Esophagus mucosa (tissue), 1 donor: ENCODE measurements around the gene PNPLA2. TPM values are rescaled to one million over a fixed set of nuclear protein-coding genes. Genes with fewer than 3 reads are reported as not detected.

ENCODE experiments used
- ATAC-seq: fragments of 200-7000 bp; cut with Tn5 transposase; one replicate; pipeline ENCODE4 v1.9.1; 2020
- total RNA-seq: library from RNA; stranded (reverse); gene quantifications from one replicate; pipeline ENCODE4 v1.2.4, GENCODE V29; 2023
- donor health status: DM: yes; HTN: yes; CAD: no.

Gene PNPLA2
- total RNA-seq, 1 donor from 2014 or later: 24.5 TPM

DNA sequence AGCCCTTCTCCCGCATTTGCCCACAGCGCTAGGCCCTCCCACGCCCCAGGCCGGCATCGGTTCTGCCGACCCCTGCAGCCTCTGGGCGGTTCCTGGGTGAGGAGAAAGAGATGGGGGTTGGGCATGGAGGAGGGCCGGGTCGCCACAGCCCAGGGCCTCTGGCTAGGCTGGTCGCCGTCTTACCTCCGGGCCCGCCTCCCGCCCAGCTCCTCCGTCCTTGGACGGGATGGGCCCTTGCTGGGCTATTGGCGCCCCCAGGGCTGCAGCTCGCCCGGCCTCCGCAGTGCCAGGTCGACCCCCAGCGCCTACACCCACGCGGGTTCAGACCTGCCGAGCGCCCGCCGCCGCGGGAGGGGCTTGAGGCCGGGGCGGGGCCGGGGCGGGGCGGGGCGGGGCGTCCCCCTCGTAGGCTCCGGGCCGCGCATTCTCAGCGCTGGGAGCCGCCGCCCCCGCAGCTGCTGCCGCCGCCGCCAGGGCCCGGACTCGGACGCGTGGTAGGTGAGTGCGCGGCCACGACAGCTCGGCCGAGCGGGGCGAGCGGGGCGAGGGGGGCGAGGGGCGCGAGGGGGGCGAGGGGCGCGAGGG, 13.9 kb downstream of the PNPLA2 start, which contains the start of gene CD151:
CD151 (plus strand) TSS at position 424 of the 585 bp plus-strand sequence. CDS start 3,118 bp downstream, outside the sequence.
- ATAC-seq: peak; percentile 6

DNA sequence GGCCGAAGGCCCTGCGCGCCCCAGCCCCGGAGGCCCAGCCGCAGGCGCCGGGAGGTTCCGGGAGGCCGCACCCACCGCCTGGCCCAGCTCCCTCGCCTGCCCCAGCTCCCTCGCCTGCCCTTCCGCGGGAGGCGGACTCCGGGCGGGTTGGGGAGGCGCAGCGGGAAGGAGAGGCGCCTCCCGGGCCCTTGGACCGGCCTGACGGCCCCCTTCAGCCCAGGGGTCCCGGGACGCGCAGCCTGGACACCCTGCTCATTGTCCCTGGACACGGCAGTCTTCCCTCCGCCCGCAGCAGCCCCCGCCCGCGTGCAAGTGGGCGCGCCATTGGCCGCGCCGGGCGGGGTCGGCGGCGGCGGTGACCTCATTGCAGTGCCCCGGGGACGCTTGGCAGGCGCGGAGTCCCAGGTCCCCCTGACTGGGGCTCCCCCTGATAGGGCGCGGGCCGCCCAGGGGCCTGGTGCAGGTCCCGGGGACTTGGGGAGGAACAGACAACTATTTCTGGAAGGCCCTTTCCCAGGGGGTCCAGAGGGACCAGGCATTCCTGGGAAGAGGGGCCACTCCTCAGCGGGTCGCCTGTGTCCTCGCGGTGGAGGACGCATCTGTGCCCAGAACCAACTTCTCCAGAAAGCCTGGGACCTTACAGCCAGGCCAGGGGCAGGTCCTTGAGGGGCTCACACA, 14.5 kb downstream of the PNPLA2 start:
- peak; percentile 18 for ATAC-seq

DNA sequence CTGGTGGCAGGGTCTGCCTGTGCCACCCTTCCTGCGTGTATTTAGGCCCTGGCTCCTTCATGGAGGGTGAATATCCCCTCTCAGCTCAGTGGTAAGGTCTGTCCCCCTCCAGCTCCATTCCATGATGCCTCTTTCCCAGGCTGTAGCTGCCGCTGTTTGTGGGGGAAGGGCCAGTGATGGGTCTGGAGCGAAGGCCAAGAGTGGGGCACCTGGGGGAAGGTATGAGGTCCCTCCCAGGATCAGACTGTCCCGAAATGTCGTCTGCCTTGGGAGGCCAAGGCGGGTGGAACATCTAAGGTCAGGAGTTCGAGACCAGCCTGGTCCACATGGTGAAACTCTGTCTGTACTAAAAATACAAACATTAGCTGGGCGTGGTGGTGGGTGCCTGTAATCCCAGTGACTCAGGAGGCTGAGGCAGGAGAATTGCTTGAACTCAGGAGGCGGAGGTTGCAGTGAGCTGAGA, 15.2 kb downstream of the PNPLA2 start:
- no peak for ATAC-seq

DNA sequence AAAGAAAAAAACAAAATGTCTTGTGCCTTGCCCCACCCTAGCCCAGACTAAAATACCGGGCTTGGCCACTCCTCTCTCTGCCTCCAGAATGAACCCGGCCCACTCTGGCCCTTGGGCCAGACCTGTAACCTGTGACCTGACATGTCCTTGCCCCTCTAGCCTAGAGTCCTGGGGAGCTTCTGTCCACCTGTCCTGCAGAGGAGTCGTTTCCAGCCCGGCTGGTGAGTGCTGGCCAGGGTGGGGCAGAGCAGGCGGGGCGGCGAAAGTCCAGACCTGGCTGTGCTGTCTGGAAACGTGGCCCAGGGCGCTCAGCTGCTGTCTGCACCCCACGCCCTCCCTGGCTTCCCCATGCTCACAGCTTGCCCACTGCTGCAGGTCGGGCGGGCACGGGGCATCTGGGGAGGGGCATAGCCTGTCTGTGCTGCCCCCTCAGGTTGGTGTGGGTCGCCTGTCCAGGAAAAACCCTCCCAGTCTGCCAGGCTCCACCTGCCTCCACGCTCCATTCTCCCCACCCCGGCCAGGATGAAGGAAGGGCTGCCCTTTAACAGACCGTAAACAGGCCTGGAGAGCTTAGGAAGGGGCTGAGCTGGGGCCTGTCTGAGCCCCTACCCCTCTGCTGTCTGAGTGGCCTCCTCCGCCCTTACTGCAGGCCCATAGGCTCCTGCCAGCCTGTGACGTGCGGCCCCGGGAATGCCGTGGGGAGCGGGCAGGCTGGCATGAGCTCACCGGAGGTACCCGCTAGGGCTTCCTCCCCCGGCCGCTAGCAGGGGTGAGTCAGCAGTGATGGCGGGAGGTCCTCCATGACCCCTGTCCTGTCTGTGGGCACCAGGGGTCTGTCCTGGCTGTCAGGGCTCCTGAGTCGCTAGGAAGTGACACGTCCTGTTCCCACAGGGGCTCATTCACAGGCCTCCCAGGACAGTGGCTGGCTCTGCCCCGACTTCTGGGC, 15.9 kb downstream of the PNPLA2 start:
- peak; percentile 65 for ATAC-seq

DNA sequence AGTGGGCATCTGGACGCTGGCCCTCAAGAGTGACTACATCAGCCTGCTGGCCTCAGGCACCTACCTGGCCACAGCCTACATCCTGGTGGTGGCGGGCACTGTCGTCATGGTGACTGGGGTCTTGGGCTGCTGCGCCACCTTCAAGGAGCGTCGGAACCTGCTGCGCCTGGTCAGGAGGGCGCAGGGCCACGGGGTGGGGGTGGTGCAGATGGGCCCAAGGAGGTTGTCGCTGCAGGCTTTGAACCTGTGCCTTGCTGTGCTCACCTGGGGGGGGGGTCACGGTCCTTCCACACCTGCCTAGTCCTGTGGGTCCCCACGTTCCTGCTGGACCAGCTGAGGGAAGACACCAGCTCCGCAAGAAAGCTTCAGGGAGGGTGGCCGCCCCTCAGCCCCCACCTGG, 17.6 kb downstream of the PNPLA2 start:
- no peak for ATAC-seq

DNA sequence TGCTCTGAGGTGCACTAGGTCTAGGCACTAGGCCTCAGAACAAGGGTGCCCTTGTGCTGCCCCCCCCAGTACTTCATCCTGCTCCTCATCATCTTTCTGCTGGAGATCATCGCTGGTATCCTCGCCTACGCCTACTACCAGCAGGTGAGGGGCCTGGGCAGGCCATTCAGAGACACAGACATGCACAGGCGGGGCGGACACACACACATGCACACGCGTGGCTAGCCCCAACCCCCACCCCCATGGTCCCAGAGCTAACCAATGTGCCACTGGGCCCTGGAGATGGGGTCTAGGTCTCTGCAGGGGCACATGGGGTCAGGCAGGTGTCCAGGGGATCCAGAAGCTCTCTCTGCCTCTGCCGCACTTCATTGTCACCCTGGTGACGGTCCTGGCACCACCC, 18.0 kb downstream of the PNPLA2 start:
- no peak for ATAC-seq

DNA sequence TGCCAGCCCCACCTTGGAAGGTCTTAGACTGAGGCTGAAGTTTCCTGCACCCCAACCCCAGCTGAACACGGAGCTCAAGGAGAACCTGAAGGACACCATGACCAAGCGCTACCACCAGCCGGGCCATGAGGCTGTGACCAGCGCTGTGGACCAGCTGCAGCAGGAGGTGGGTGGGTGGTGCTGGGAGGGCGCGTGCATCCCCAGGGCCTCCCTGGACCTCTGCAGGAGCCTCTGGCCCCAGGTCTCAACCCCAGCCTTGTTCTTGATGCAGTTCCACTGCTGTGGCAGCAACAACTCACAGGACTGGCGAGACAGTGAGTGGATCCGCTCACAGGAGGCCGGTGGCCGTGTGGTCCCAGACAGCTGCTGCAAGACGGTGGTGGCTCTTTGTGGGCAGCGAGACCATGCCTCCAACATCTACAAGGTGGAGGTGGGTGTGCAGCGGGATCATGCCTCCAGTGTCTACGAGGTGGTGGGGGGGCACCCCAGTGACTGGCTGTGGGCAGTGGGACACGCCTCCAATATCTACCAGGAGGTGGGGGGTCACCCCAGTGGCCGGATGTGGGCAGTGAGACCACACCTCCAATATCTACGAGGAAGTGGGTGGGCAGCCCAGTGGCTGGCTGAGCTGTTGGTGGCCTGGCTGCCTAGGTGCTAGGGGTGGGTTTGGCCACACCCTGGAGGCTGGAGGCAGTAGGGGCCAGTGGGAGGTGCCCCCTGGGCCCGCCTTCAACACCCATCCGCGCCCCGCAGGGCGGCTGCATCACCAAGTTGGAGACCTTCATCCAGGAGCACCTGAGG, 18.7 kb downstream of the PNPLA2 start:
- no peak for ATAC-seq

DNA sequence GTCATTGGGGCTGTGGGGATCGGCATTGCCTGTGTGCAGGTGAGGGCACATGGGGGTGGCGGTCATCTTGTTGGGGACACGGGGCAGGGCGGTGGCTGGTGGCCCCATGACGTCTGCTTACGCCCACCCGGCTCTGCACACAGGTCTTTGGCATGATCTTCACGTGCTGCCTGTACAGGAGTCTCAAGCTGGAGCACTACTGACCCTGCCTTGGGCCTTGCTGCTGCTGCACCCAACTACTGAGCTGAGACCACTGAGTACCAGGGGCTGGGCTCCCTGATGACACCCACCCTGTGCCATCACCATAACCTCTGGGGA, 19.2 kb downstream of the PNPLA2 start:
- no peak for ATAC-seq

DNA sequence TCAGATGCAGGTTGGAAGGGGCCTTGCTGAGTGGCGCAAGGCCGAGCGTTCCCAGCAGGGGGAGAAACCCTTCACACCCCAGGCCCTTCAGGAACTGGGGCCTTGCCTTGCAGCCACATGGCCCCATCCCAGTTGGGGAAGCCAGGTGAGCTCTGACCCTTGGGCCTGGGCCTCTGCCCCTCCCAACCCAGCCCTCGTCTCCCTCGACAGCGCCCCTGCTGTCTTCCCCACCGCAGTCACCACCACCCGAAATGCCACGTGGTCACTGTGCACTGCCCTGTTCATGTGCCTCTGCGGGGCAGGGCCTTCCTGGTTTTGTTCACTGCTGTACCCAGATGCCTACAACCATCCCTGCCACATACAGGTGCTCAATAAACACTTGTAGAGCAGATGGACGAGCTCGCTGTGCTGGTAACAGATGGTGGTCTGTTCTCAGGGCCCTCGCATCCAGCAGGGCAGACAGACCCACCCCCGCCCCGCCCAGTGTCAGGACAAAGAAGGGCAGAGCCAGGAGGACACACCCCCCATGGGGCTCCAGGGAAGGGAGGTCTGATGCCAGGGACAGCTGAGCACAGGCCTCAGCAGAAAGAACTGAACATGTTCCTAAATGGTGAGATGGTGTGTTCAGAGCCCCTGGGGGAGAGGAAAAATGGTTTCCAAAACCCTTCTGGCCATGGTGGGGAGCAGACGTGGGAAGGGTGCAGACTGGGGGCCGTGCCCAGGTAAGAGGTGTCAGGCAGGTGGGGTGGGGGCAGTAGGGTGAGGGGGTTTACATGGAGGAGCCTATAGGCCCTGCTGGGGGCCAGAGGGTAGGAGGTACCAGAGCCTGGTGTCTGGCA, 19.9 kb downstream of the PNPLA2 start:
- ATAC-seq: no peak

DNA sequence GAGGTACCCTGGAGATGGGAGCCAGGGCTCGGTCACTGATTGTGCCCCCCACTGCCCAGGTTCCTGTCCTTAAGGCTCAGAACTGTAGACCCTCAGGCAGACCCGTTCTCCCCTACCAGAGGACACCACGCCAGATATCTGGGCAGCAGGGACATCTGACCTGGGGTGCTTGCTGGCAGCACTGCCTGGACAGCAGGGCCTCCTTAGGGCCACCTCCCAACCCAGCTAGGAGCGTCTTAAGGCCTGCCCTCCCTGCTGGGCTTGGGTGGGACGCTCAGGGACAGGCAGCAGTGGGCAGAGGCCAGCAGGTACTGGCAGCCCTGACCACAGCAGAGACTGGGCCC, 20.5 kb downstream of the PNPLA2 start:
- no peak for ATAC-seq

DNA sequence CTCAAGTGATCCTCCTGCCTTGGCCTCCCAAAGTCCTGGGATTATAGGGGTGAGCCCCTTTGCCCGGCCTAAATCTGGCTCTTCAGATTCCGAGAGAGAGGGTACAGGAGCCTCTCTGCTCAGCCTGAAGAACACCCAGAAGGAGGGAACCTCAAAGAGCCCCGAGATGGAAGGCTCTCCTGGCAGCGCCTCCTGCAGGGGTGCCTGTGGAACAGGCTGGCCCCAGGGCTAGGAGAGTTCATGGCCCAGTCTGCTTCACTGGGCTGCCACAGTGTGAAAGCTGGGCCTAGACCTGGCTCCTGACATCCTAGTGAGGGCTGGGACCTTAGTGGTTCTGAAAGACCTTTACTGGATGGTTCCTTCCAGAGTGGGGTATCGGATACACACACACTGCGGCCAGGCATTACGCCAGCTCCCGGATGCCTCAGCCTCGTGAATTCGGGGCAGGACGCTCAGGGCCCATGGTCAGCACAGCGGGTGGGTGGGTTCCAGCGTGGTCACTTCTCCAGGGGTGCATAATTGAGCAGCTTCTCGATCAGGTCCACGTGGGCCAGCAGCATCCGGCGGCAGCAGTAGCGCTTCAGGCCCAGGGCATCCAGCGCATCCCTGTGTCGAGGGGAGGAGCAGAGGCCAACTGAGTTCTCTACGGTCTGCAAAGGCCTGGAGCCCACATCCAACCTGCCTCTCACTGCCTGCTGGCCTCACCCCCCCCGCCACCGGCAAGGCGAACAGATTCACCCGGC, 21.3 kb downstream of the PNPLA2 start:
- no peak for ATAC-seq

DNA sequence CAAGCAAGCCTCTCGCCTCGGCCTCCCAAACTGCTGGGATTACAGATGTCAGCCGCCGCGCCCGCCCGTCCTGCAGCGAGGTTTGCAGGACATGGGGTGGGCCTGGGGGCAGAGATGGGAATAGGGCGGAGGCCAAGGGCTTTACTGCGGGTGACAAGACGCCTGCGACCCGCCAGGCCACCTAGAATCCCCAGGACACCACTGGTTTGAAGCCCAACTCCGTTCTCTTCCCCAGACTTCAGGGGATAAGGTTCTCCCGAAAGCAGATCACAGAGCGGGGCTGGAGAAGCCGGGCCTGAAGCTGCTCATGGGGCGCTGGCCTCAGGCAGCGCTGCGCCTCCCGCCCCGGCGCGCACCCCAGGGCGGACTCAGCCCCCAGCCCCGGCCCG, 23.3 kb downstream of the PNPLA2 start:
- no peak for ATAC-seq

DNA sequence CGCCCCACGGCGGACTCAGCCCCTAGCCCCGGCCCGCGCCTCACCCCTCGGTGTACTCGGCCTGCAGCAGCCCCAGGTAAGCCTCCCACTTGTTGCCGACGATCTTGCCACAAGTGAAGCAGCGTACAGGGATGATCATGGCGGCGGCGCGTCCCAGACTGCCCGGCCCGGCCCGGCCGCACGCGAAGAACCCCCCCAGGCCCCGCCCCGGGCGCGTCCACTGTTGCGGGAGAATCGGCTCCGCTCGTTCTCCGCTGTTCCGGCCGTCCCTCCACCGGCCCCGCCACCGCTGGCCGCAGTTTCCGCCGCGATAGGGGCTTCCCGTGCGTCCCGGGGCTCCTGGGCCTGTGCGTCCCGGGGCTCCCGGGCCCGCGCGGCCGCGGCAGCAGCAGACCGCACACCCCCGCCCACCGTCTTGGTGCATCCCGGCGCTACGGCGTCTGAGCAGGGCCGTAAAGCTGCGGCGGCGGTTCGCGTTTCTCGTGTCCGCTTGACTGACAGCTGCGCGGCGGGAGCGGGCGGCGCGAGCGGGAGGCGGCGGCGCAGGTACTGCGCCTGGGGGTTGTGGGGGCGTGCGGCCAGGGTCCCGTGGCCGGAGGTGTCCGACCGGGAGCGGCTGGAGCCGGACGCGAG, 23.8 kb downstream of the PNPLA2 start, which contains the start of the genes POLR2L and TSPAN4:
POLR2L (minus strand) TSS at position 160 of the 633 bp plus-strand sequence; CDS start at position 139, 21 bp downstream.
TSPAN4 (plus strand) TSS at position 483 of the 633 bp plus-strand sequence. CDS start 7,453 bp downstream, outside the sequence.
- peak; percentile 66 for ATAC-seq

DNA sequence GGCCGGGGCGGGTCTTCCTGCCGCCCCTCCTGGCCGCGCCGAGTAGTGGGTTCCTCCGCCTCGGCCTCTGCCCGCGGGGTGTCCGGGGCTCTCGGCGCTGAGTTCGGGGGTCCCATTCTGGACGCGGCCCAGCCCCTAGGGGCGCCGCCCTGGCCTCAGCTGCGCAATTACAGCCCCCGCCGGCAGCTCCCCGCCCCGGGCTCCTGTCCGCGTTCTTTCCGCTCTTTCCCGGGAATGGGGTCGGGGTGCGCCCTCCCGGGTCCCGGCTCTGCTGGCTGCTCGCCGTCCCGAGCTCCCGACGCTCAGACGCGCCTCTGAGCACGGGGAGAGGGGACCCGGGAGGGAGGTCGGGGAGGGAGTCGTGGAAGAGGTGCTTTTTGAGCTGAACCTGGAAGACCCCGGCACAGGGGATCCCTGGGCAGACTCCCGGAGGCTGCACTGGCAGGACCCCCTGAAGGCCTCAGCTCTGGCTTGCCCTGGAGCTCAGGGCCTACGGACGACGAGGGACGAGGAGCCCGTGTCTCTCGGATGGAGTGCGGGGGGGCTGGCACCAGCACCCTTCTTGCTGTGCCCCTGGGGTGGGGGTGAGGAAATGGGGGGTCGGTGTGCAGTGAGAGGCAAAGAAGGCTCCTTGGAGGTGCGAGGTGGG, 24.5 kb downstream of the PNPLA2 start:
- ATAC-seq: no peak

DNA sequence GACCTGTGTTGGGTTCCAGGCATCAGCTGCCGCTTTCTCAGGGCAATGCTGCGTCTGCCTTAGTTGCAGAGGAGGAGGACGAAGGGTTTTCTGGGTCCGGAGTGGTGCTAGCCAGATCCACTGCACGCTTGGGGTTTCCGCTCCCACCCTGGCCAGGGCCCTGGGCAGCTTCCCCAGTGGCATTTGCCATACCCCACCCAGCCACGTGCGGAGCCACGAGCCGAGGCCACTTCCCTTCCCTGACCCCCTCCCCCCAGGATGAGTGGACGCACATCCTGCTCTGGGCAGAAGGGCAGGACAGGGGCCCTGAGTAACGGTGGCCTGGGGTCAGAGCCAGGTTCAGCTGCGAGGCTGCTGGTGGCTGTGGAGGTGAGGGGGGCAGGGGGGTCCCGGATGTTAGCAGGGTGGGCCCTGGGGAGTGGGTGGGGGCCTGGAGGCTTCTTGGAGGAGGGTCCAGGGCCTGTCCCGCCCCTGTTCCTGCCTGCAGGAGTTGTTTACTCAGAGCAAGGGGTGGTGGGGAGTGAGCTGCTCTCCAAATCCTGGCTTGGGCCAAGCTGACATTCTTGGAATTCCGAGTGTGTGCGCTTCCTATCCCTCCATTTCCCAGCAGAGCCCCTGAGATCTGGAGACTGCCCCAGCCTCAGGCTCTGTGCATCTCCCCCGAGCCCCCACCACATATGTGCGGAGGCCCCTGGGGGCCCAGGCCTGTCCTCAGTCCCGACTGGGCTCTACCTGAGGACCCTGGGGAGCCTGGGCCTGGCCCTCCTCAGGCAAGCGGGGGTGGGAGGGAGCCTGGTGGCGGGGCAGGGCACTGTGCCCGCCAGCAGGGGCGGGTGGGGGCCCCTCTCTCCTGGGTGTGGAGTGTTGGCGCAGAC, 25.3 kb downstream of the PNPLA2 start:
- peak; percentile 19 for ATAC-seq

DNA sequence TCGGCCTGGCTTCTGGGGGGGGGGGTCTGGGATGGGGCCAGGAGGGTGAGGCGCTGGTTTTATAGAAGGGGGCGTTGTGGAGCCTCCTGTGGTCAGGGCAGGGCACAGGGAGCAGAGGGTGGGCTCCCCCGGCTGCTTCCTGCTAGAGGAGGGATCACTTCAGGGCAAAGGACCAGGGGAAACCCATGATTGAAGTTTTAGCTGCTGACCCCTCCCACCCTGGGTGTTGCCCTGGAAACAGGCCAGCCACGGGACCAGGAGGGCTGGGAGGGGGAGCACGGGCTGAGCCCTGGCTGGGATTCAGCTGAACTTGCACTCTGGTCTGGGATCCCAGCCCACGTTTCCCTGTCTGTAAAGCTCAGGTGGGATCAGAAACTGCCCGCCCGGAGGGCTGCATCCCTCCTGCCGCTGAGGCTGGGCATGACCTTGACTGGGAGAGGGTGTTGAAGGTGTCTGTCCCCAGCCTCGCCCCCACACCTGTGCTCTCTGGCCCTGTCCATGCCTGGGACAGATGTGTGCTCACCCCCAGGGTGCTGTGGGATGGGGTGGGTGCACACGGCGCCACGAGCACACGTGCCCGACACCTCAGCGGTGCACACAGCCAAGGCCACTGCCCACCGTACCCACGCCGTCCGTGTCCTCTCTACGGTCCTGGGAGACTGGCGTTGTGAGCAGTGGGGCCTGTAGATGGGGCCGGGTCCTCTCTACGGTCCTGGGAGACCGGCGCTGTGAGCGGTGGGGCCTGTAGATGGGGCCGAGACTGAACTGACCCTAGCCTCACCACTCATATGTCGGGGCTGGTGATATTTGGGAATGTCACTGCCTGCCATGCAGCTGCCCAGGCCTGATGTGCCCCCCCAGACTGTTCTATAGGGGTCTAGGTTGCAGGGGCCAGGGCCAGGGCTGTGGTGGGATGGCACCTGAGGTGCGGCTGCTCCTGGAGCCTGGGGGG, 26.3 kb downstream of the PNPLA2 start:
- peak; percentile 2 for ATAC-seq

DNA sequence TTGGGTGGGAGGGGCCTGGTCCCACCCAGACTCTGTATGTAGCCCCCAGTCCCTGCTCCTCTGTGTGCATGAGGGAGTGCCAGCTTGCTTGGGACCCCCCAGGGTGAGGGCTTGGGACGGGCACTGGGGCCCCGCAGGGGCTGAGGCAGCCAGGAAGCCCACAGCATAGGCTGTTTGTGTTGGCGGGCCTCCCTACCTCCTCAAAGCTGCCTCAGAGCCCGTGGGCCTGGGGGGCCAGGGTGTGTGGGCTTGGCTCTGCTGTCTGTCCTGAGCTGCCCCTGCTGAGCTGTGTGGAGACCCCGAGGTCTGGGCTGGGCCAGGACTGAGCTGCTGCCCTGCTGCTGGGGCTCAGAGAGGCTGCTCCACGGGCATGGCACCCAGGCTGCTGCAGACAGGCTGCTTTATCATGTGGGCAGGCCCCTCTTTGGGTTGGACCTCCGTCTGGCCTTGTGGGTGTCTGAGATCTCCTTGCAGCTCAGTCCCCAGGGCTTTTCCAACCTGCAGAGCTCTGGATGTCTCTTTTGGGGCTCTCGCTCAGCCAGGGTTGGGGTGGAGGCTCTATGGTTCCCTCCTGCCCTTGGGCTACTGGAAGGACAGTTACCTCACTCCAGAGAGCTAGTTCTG, 27.3 kb downstream of the PNPLA2 start:
- no peak for ATAC-seq
